HepG2 (cell line): ENCODE data around the gene NUP93. TPM values are rescaled to one million over a fixed set of nuclear protein-coding genes. Genes with fewer than 3 reads are reported as not detected.

Experiments used
- ATAC-seq: fragments of 200-7000 bp; cut with Tn5 transposase; 3 replicates; pipeline ENCODE4 v1.9.1; 2020; ENCODE audit warnings: mild to moderate bottlenecking, moderate library complexity
- BruUV-seq: library from RNA; stranded (reverse); fragments of 400-500 nt; replicated peaks from 2 replicates; lab custom pipeline; 2021; lab: Mats Ljungman, UMichigan
- CTCF ChIA-PET: fragments of 300-600 bp; formaldehyde crosslinking; extraction: SDS; loops from one replicate; lab custom pipeline; 2021; ENCODE audit warnings: low total read pairs, inconsistent platforms, low intra/inter-chr PET ratio; lab: Yijun Ruan, JAX
- POLR2A ChIA-PET: fragments of 350-600 bp; sonication (Branson Sonifier 250); formaldehyde crosslinking; loops from one replicate; lab custom pipeline; 2020; ENCODE audit warnings: antibody characterized with exemption, inconsistent platforms; lab: Yijun Ruan, JAX
- DNase-seq: peaks from one replicate; pipeline ENCODE4 v3.0.0-alpha.2; 2015; ENCODE audit warnings: low spot score
- FAIRE-seq: peaks from 3 replicates; lab custom pipeline; 2011; peaks lifted over from hg19 to GRCh38; lab: Jason Lieb, UNC
- H2AFZ ChIP-seq: one replicate; pipeline ENCODE4 v1.6.1; 2011; ENCODE audit warnings: low read length, inconsistent platforms
- H3K27ac ChIP-seq: fragments of 300-600 bp; 3 replicates; pipeline ENCODE4 v1.8.0; 2011; ENCODE audit warnings: mixed run types, mild to moderate bottlenecking, mixed read lengths, low read length, inconsistent platforms; ENCODE audit not compliant: insufficient read depth; ENCODE audit errors: extremely low read length
- H3K27me3 ChIP-seq, 2 experiments: fragments of 200-600 bp in 1 of 2; 2 replicates in 1 of 2; 3 replicates in 1 of 2; pipeline versions ENCODE4 v1.6.0 to v1.8.0; 2011; ENCODE audit warnings: low read length in 2 of 2, mild to moderate bottlenecking in 2 of 2, moderate library complexity in 2 of 2, inconsistent platforms in 1 of 2; ENCODE audit not compliant: insufficient read depth in 2 of 2, control insufficient read depth in 1 of 2
- H3K36me3 ChIP-seq, 2 experiments: fragments of 200-600 bp in 1 of 2; replicated peaks in 1 of 2; 2 replicates in 1 of 2; 3 replicates in 1 of 2; pipeline versions ENCODE4 v1.5.1 to v1.8.0; 2011; ENCODE audit warnings: low read length in 2 of 2, inconsistent platforms in 1 of 2; ENCODE audit not compliant: insufficient read depth in 2 of 2, control insufficient read depth in 1 of 2
- H3K4me1 ChIP-seq: 2 replicates; pipeline ENCODE4 v1.5.1; 2012; ENCODE audit warnings: low read length, inconsistent platforms; ENCODE audit not compliant: insufficient read depth
- H3K4me2 ChIP-seq: 2 replicates; pipeline ENCODE4 v1.6.0; 2011; ENCODE audit warnings: low read depth, low read length, inconsistent platforms
- H3K4me3 ChIP-seq, 3 experiments: fragments of 200-600 bp in 1 of 3; sonication (generic), shearing (Covaris generic) in 1 of 3; replicated peaks in 1 of 3; 2 replicates each; pipeline ENCODE4 v1.5.1; 2011 to 2016; ENCODE audit warnings: low read length in 3 of 3, inconsistent platforms in 2 of 3, low read depth in 2 of 3, mild to moderate bottlenecking in 2 of 3, control low read depth in 1 of 3, mixed read lengths in 1 of 3; ENCODE audit not compliant: insufficient read depth in 1 of 3
- H3K79me2 ChIP-seq: one replicate; pipeline ENCODE4 v1.6.1; 2011; ENCODE audit warnings: low read length, inconsistent platforms; ENCODE audit not compliant: insufficient read depth
- H3K9ac ChIP-seq: 2 replicates; pipeline ENCODE4 v1.6.0; 2011; ENCODE audit warnings: mild to moderate bottlenecking, low read depth, low read length, inconsistent platforms; ENCODE audit not compliant: insufficient read depth
- H3K9me3 ChIP-seq: 2 replicates; pipeline ENCODE4 v1.5.1; 2012; ENCODE audit warnings: mild to moderate bottlenecking, low read length
- H4K20me1 ChIP-seq: 2 replicates; pipeline ENCODE4 v1.6.0; 2011; ENCODE audit warnings: inconsistent platforms, mild to moderate bottlenecking, low read length, moderate library complexity; ENCODE audit not compliant: insufficient read depth
- ZNF616 ChIP-seq: sonication (generic); formaldehyde crosslinking; IDR thresholded peaks from 2 replicates; pipeline ENCODE4 v1.5.0; 2020; ENCODE audit warnings: low read depth, mild to moderate bottlenecking, missing genetic modification reagents
- WGBS: methylation state at CpG from one replicate; pipeline ENCODE4 v1.1.6; 2017; ENCODE audit warnings: low lambda C conversion rate; 5-methylcytosine and 5-hydroxymethylcytosine counted together
- in situ Hi-C: cut with HindIII; loops from 2 replicates; pipeline ENCODE4 v1.10.0; 2017; ENCODE audit warnings: low pct_unique_long_range_greater_than_20kb; ENCODE audit not compliant: extremely low pct_ligation_motif_present
- intact Hi-C: fragments of 100-400 bp; cut with micrococcal nuclease; formaldehyde crosslinking; loops from one replicate; pipeline ENCODE4 v1.10.0; 2022; ENCODE audit not compliant: unreplicated experiment
- polyA plus RNA-seq, 8 experiments: library from polyadenylated mRNA; depleted of rRNA in 3 of 8; stranded (reverse) in 7 of 8; unstranded in 1 of 8; fragments of >200 nt; fragmentation: Illumina TruSeq in 4 of 8; extraction: Trizol in 4 of 8; gene quantifications; 2 replicates each; pipeline versions ENCODE4 v1.2.1 to v1.2.3, GENCODE V29; 2011 to 2016; ENCODE audit warnings: low read depth in 4 of 8, missing spikeins in 1 of 8, mixed read lengths in 1 of 8; ENCODE audit not compliant: insufficient read depth in 1 of 8
- total RNA-seq, 5 experiments: library from RNA; depleted of rRNA; stranded (reverse); fragments of >200 nt; fragmentation: Illumina TruSeq; extraction: Trizol; gene quantifications; 2 replicates each; pipeline ENCODE4 v1.2.3, GENCODE V29; 2016; ENCODE audit warnings: low read depth in 1 of 5
- TF ChIP-seq, protein P1 (sequence below), 2 experiments: sonication (generic) in 1 of 2; formaldehyde crosslinking in 1 of 2; IDR thresholded peaks; 2 replicates each; pipeline versions ENCODE4 v1.6.1 to v1.9.0; 2014 to 2022; ENCODE audit warnings: antibody characterized with exemption in 1 of 2, borderline replicate concordance in 1 of 2, inconsistent platforms in 1 of 2, low read depth in 1 of 2, missing genetic modification reagents in 1 of 2

NUP93 gene
- total and polyA plus RNA-seq, 2 of the 13 experiments (the other 11 are each of a cell fraction or from before 2014, with no cell fraction given): 58.5 to 140 TPM

DNA sequence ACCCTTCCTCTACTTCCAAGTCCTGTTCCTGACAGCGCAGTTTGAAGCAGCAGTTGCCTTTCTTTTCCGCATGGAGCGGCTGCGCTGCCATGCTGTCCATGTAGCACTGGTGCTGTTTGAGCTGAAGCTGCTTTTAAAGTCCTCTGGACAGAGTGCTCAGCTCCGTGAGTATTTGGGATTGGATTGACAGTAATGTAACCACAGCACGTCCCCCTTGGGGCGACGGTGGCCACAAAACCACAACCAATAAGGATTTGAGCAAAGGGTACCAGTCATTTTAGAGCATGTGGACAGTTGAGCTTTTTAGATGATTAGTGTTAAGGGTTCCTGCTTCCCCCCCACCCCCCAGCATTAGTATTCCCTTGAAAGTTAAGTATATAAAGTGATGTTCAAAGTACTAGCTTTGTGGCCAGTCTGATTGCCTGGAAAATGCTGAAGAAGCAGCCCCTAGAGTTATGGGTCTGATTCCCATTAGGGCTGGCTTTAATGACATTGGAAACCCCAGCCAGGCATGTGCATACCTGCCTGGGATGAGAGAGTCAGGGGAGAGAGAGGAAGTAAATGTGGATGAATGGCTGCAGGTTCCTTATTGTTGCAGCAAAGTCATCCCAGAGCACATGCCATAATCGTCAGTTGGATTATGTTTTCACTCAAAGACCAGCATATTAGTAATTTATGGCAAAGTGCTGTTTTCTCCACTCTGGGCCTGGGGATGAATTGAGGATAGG is 103.5 kb downstream of the NUP93 start:
- Histone ChIP-seq H3K27me3 (no peaks in the 10 kb centered on the region), H2AFZ (no peak overlapping the region), H3K79me2 (no peaks in the 10 kb centered on the region), H4K20me1 (no peaks in the 10 kb centered on the region), H3K36me3 (peaks cover 18 to 80% of the 10 kb centered on the region in 2 experiments), H3K27ac (no peak overlapping the region), H3K4me3 (no peak overlapping the region), H3K9me3 (no peaks in the 10 kb centered on the region), H3K4me2 (no peak overlapping the region), H3K9ac (no peak overlapping the region), H3K4me1 (peaks cover 36% of the 10 kb centered on the region)
- no peak for ATAC-seq
- DNase-seq: no peak
- TF ChIP-seq, protein P1, sequence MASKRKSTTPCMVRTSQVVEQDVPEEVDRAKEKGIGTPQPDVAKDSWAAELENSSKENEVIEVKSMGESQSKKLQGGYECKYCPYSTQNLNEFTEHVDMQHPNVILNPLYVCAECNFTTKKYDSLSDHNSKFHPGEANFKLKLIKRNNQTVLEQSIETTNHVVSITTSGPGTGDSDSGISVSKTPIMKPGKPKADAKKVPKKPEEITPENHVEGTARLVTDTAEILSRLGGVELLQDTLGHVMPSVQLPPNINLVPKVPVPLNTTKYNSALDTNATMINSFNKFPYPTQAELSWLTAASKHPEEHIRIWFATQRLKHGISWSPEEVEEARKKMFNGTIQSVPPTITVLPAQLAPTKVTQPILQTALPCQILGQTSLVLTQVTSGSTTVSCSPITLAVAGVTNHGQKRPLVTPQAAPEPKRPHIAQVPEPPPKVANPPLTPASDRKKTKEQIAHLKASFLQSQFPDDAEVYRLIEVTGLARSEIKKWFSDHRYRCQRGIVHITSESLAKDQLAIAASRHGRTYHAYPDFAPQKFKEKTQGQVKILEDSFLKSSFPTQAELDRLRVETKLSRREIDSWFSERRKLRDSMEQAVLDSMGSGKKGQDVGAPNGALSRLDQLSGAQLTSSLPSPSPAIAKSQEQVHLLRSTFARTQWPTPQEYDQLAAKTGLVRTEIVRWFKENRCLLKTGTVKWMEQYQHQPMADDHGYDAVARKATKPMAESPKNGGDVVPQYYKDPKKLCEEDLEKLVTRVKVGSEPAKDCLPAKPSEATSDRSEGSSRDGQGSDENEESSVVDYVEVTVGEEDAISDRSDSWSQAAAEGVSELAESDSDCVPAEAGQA (IDR thresholded peaks at IDR 0.05; ENCODE audit: low read depth): no peak
- TF ChIP-seq, protein P1 (CRISPR knock-in tag; IDR thresholded peaks at IDR 0.05; ENCODE audit: borderline replicate concordance): no peak
- no peak for TF ChIP-seq ZNF616 (CRISPR knock-in tag)
- intact Hi-C loops: no loop called here
- in situ Hi-C loops: no loop called here
- ChIA-PET CTCF (no interaction called here), POLR2A (no interaction called here)
- BruUV-seq: no TSS peak
- WGBS: 96% methylated on average over 9 of the region's 9 CpGs
- no peak for FAIRE-seq
